SJSA1 (cell line): ENCODE measurements around the gene TAS2R16. TPM values are rescaled to one million over a fixed set of nuclear protein-coding genes. Genes with fewer than 3 reads are reported as not detected.

ENCODE experiments used
- DNase-seq, 2 experiments: peaks; one replicate each; pipeline ENCODE4 v3.0.0-alpha.2; 2015 to 2020; ENCODE audit warnings: low spot score in 2 of 2, low read depth in 1 of 2
- H3K27ac ChIP-seq: fragments of 250-450 bp; sonication (Bioruptor Pico); 2 replicates; pipeline ENCODE4 v1.5.1; 2020; ENCODE audit warnings: mild to moderate bottlenecking, moderate library complexity
- H3K27me3 ChIP-seq: fragments of 250-450 bp; sonication (Bioruptor Pico); replicated peaks from 2 replicates; pipeline ENCODE4 v1.5.1; 2020; ENCODE audit warnings: mild to moderate bottlenecking, moderate library complexity
- H3K36me3 ChIP-seq: fragments of 250-450 bp; sonication (Bioruptor Pico); 2 replicates; pipeline ENCODE4 v1.5.1; 2020; ENCODE audit warnings: mild to moderate bottlenecking
- H3K4me1 ChIP-seq: fragments of 250-450 bp; sonication (Bioruptor Pico); replicated peaks from 2 replicates; pipeline ENCODE4 v1.6.1; 2021; ENCODE audit warnings: mild to moderate bottlenecking
- H3K4me3 ChIP-seq: fragments of 250-450 bp; sonication (Bioruptor Pico); 2 replicates; pipeline ENCODE4 v1.5.1; 2020; ENCODE audit warnings: mild to moderate bottlenecking
- H3K9me3 ChIP-seq: fragments of 250-450 bp; sonication (Bioruptor Pico); replicated peaks from 2 replicates; pipeline ENCODE4 v1.5.1; 2020; ENCODE audit warnings: mild to moderate bottlenecking
- total RNA-seq: library from RNA; depleted of rRNA; stranded (reverse); fragments of >200 nt; shearing (Covaris generic); gene quantifications from 2 replicates; pipeline ENCODE4 v1.2.3, GENCODE V29; 2014; rRNA removed

TAS2R16 gene, protein sequence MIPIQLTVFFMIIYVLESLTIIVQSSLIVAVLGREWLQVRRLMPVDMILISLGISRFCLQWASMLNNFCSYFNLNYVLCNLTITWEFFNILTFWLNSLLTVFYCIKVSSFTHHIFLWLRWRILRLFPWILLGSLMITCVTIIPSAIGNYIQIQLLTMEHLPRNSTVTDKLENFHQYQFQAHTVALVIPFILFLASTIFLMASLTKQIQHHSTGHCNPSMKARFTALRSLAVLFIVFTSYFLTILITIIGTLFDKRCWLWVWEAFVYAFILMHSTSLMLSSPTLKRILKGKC
- not detected in 2 replicates for total RNA-seq

DNA sequence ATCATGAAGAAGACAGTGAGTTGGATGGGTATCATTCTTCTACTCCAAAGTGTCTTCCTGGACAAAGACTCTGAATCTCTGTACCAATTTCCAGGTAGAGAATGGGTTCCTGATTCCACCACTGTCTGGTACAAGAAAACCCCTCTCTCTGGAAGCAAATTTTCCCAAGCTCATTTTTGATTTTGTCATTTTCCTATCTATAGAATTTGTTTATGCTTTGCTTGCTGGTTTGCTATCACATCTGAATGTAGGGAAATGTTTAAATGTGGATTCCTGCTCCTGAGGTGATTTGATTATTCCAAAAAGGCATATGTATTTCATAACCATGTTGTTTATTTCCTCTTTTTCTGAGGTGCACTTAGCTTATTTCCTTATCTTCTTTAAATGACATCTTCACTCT is at the start of gene TAS2R16:
TAS2R16 (minus strand) TSS at position 101 of the 400 bp plus-strand sequence; CDS start at position 35, 66 bp downstream.
- H3K9me3 ChIP-seq, result no peaks in the 10 kb centered on the region
- H3K4me1 ChIP-seq, result no peaks in the 10 kb centered on the region
- H3K27ac ChIP-seq, result no peak within 1 kb of the TSS
- no peaks in the 10 kb centered on the region for H3K36me3 ChIP-seq
- H3K27me3 ChIP-seq, result no peaks in the 10 kb centered on the region
- DNase-seq, result no peak
- H3K4me3 ChIP-seq, result no peak within 1 kb of the TSS

DNA sequence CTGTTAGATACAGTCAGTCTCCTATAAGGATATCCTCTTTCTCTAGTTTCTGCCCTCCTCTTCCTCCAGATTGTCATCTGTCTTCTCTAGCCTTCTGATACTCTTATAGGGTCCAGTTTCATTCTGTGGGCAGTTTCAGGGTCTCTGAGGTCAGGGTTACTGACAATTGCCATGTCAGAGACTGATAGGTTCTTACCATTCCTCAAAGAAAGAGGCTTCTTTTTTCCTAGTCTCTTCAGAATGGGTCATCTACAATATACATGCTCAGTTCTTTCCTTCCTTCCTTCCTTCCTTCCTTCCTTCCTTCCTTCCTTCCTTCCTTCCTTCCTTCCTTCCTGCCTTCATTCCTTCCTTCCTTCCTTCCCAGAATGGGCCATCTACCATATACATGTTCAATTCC is 48.1 kb upstream of the TAS2R16 start:
- Histone ChIP-seq H3K27me3 (no peaks in the 10 kb centered on the region), H3K9me3 (no peaks in the 10 kb centered on the region), H3K36me3 (no peaks in the 10 kb centered on the region), H3K4me3 (no peak overlapping the region), H3K27ac (no peak overlapping the region), H3K4me1 (peaks cover 13% of the 10 kb centered on the region)
- DNase-seq, result no peak

GRCh38 chr7:123041101-123041500 is 45.6 kb upstream of the TAS2R16 start:
- Histone ChIP-seq H3K4me1 (peaks cover 13% of the 10 kb centered on the region), H3K36me3 (no peaks in the 10 kb centered on the region), H3K27ac (peak overlapping the region; percentile 21; the same call in 1 of the 2 replicates), H3K27me3 (no peaks in the 10 kb centered on the region), H3K9me3 (no peaks in the 10 kb centered on the region), H3K4me3 (no peak overlapping the region)
- DNase-seq, result peak in 1 of 2 experiments; percentile 78

DNA sequence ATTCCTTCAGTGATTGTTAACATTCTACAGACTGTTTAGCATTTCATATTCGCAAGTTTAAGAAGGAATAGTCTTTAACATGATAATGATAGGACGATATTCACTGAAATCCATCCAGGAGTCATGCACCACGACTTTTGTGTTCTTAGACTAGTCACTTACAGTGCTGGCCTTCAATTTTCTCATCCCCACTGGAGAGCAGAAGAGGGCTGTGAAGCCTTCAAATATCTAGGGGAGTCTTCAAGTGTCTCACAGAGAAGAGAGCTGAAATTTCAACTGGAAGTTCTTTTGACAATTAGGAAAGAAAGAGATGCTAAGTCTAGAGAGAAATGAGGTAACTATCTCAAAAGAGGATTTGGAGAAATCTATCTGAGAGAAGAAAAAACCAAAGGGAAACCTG is 43.8 kb upstream of the TAS2R16 start:
- Histone ChIP-seq H3K9me3 (no peaks in the 10 kb centered on the region), H3K27ac (no peak overlapping the region), H3K27me3 (no peaks in the 10 kb centered on the region), H3K36me3 (no peaks in the 10 kb centered on the region), H3K4me1 (peaks cover 13% of the 10 kb centered on the region), H3K4me3 (no peak overlapping the region)
- no peak for DNase-seq

GRCh38 chr7:123034106-123034505 is 38.6 kb upstream of the TAS2R16 start:
- Histone ChIP-seq H3K27me3 (no peaks in the 10 kb centered on the region), H3K4me3 (no peak overlapping the region), H3K4me1 (no peaks in the 10 kb centered on the region), H3K27ac (no peak overlapping the region), H3K36me3 (no peaks in the 10 kb centered on the region), H3K9me3 (no peaks in the 10 kb centered on the region)
- no peak for DNase-seq

DNA sequence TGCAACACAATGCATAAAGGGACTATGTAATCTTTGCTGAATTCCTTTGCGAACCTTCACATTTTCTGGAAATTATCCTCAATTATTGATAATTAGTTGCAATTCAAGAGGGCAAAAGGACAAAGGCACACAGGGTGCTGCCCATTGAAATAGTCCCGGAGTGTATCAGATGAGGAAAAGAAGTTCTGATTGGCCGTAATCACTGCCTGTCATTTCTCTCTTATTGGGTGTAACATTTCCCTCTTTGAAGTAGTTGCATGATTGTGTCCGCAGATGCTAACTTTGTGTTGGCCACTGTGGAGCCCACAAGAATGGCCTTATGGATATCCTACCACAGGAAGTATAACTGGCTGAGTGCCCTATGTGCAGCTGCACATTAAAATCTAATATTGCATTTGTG is 35.1 kb upstream of the TAS2R16 start:
- no peak overlapping the region for H3K4me3 ChIP-seq
- no peak for DNase-seq

GRCh38 chr7:123028339-123028738 is 32.8 kb upstream of the TAS2R16 start:
- Histone ChIP-seq H3K27me3 (no peaks in the 10 kb centered on the region), H3K4me1 (peaks cover 17% of the 10 kb centered on the region), H3K36me3 (no peaks in the 10 kb centered on the region), H3K4me3 (no peak overlapping the region), H3K9me3 (no peaks in the 10 kb centered on the region; the same call in 1 of the 2 replicates), H3K27ac (no peak overlapping the region)
- DNase-seq, result no peak

More for the DNA sequence above, 35.1 kb upstream of the TAS2R16 start:
- Histone ChIP-seq H3K36me3 (no peaks in the 10 kb centered on the region), H3K27me3 (no peaks in the 10 kb centered on the region), H3K9me3 (no peaks in the 10 kb centered on the region; the same call in 1 of the 2 replicates), H3K27ac (no peak overlapping the region), H3K4me1 (peaks cover 5% of the 10 kb centered on the region)

- Histone ChIP-seq H3K9me3 (no peaks in the 10 kb centered on the region; the same call in 1 of the 2 replicates), H3K27ac (no peak overlapping the region), H3K27me3 (no peaks in the 10 kb centered on the region), H3K36me3 (no peaks in the 10 kb centered on the region), H3K4me3 (no peak overlapping the region), H3K4me1 (peaks cover 24% of the 10 kb centered on the region)
- DNase-seq, result no peak
Observed at GRCh38 chr7:123026251-123026650, 30.8 kb upstream of the TAS2R16 start.

- Histone ChIP-seq H3K27me3 (no peaks in the 10 kb centered on the region), H3K36me3 (no peaks in the 10 kb centered on the region), H3K4me1 (peaks cover 24% of the 10 kb centered on the region), H3K9me3 (no peaks in the 10 kb centered on the region; the same call in 1 of the 2 replicates), H3K27ac (0 out of 2 replicates have a peak overlapping the region, but pooled peaks have one; percentile 8), H3K4me3 (no peak overlapping the region)
- DNase-seq, result peak; percentile 51 to 69
Observed at GRCh38 chr7:123024989-123025758, 29.7 kb upstream of the TAS2R16 start.

- Histone ChIP-seq H3K36me3 (no peaks in the 10 kb centered on the region), H3K27me3 (no peaks in the 10 kb centered on the region), H3K4me1 (peaks cover 24% of the 10 kb centered on the region), H3K9me3 (no peaks in the 10 kb centered on the region; the same call in 1 of the 2 replicates), H3K27ac (no peak overlapping the region), H3K4me3 (no peak overlapping the region)
- peak; percentile 36 to 46 for DNase-seq
Observed at GRCh38 chr7:123023126-123023525, 27.6 kb upstream of the TAS2R16 start.

GRCh38 chr7:123022576-123022975 is 27.1 kb upstream of the TAS2R16 start:
- H3K4me1 ChIP-seq, result peaks cover 24% of the 10 kb centered on the region
- no peaks in the 10 kb centered on the region for H3K27me3 ChIP-seq
- DNase-seq, result no peak
- H3K9me3 ChIP-seq, result no peaks in the 10 kb centered on the region; the same call in 1 of the 2 replicates
- H3K36me3 ChIP-seq, result no peaks in the 10 kb centered on the region
- H3K27ac ChIP-seq, result no peak overlapping the region
- H3K4me3 ChIP-seq, result no peak overlapping the region

DNA sequence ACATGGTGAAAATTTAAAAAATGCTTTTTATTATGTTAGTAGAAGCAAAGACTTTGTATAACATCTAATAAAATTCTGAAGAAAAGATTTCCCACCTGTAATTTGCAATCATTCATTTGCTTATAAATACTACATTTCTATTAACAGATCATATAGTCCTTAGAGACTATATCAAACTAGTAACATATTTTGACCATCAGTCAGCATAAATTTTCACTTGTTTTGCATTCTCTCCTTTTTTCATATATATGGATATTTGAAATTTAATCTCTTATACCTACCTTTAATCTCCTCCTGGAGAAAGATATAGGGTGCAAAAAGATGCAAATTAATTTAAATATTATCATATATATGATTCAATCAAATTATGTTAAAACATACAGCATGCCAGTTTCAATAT is 16.9 kb upstream of the TAS2R16 start:
- Histone ChIP-seq H3K27ac (no peak overlapping the region), H3K36me3 (no peaks in the 10 kb centered on the region), H3K4me3 (no peak overlapping the region), H3K9me3 (no peaks in the 10 kb centered on the region), H3K4me1 (no peaks in the 10 kb centered on the region), H3K27me3 (no peaks in the 10 kb centered on the region)
- DNase-seq, result no peak

DNA sequence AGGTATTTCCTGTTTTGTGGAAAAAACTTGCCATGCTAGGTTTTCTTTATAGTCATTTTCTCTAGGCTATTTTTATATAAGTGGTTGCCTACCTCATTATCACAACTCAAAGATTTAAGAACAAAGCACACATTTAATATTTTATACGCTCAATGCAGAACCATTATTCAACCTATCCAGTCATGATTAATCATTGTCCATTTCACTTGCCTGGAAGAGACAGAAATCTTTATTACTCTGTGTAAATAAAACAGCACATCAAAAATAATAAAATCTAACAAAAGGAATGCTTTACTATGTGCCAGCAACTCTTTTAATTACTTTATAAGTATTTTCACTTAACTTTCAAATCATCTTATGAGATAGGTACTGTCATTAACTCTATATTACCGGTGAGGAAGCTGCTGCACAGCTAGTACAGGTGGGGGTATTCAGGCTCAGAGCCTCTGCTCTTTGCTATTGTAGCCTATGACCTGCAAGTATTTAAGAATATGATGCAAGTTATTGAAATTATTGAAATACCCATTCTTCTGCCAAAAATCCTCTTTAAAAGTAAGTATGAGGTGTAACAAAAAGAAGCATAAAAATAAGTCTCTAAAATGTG is 16.4 kb upstream of the TAS2R16 start:
- Histone ChIP-seq H3K27me3 (no peaks in the 10 kb centered on the region), H3K4me1 (no peaks in the 10 kb centered on the region), H3K36me3 (no peaks in the 10 kb centered on the region), H3K4me3 (no peak overlapping the region), H3K9me3 (no peaks in the 10 kb centered on the region), H3K27ac (no peak overlapping the region)
- no peak for DNase-seq

DNA sequence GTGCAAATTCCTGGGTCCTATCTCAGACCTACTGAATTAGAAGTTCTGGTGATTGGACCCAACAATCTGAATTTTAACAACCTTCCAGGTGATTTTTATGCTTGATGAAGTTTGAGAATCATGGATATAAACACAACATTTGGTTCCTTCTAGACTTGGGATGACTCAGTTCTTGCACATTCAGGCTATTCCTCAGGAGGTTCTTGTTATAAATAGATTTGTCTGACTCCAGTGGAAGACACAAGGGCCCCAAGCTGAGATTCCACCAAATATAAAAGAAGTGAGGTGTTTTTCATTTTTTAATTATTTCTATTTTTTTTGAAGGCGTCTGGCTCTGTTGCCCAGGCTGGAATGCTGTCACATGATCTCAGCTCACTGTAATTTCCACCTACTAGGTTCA is 9.4 kb upstream of the TAS2R16 start:
- peaks cover 7% of the 10 kb centered on the region for H3K4me1 ChIP-seq
- no peaks in the 10 kb centered on the region for H3K9me3 ChIP-seq
- no peaks in the 10 kb centered on the region for H3K27me3 ChIP-seq
- H3K4me3 ChIP-seq, result no peak overlapping the region
- no peaks in the 10 kb centered on the region for H3K36me3 ChIP-seq
- H3K27ac ChIP-seq, result no peak overlapping the region
- DNase-seq, result no peak
